Activated naive CD4-positive, alpha-beta T cell treated with anti-CD3 and anti-CD28 coated beads, Interleukin-2, amount 10 ng/mL, durations not matched to agents 5 hours and 36 hours (primary cell): ENCODE results near the gene FGFR1OP2. TPM values are rescaled to one million over a fixed set of nuclear protein-coding genes. Genes with fewer than 3 reads are reported as not detected.

ENCODE experiments used
- total RNA-seq, 2 experiments: library from RNA; stranded (reverse); gene quantifications; one replicate each; pipeline ENCODE4 v1.2.3, GENCODE V29; 2021

Gene FGFR1OP2
- 10 to 100 TPM; 90.4 to 93.3 TPM for total RNA-seq

DNA sequence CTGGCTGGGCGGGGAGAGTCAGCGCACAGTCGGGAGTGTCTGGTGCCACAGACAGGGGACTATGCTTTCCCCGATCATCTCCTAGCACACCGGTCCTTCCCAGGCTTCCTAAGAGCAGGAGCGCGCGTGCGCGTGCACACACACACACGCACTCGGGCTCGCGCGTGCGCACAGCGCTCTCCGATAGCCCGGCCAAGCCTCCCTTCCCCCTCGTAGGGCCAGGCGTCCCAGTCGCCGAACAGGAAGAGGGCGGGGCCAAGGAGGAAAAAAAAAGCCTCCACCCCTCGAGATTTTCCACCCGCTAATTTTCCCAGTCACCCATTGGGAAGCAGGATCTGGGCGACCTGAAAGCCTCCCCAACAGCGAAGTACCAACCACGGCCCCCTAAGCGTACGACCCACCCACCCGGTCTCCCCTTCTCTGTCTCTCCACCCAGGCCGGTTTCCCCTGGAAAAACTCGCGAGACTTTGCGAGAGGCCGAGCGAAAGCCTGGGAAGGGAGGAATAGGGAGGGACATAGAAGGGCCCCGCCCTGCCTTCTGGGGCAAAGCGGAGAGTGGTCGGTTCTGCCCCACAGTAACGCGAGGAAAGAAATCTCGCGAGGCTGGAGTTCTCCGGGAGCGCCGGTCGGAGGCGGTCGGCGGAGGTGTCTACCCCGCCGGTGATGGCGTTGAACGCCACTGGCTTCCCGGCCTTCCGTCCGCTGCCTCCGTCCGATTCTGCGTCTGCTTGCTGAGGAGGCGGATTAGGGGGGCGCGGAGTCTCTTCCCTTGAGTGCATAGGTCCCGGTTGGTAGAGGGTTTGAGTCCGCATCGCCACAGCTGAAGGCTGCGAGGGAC lies at the start of gene FGFR1OP2, which contains the start of gene INTS13:
Gene FGFR1OP2, plus strand, starts transcription at position 608 of the 838 bp plus-strand sequence. CDS start 15,689 bp downstream, outside the sequence.
Gene INTS13, minus strand, starts transcription at position 119 of the 838 bp plus-strand sequence. CDS start 1,178 bp downstream, outside the sequence.

DNA sequence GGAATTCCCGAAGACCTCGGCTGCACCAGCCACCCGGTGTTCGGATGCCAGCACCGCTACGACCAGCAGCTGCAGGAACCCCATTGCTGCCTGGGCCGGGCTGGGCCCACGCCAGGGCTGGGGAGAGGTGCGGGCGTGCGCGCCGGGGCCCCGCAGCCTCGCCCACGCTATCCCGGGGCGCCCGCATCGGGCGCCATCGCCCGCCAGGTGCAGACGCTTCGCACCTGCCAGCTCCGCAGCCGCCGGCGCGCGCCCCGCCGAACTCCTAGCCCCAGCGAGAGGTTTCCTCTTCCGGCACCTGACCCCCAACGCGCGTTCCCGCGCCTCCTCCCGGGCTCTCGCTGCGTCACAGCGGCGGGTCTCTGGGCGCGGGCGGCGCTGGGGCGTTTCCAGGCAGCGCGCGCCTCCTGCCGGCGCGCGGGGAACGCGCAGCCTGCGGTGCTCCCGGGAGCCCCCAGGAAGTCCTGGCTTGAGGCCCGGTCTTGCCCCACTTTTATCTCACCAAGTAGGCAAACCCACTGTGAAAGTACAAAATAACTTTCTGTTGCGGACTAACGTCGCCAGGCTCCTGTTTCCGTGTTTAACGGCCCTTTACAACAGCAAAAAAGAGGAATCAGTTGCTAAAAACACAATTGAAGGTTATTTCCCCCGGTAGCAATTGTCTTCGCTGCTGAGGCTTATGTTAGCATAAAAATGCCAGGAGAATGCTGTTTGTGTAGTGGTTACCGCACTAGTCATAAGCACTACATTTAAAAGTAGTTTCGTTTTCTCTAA lies 76.0 kb downstream of the FGFR1OP2 start, which contains the start of gene TM7SF3:
Gene TM7SF3, minus strand, starts transcription at position 300 of the 774 bp plus-strand sequence. Its CDS starts 216 bp downstream, at position 84.

Other genes with a start within 250 kb of the FGFR1OP2 start
- gene ITPR2, start 105.3 kb upstream of the FGFR1OP2 start, total RNA-seq: 10 to 100 TPM; 33.8 to 35.5 TPM
- 10 to 100 TPM; 44.7 to 48.2 TPM for gene INTS13, start 489 bp upstream of the FGFR1OP2 start, total RNA-seq
- gene TM7SF3, start 75.9 kb downstream of the FGFR1OP2 start, total RNA-seq: 10 to 100 TPM; 32.2 to 33.7 TPM
- gene MED21, start 84.1 kb downstream of the FGFR1OP2 start, total RNA-seq: 10 to 100 TPM; 31.9 to 37.1 TPM
- gene C12orf71, start 144.1 kb downstream of the FGFR1OP2 start, total RNA-seq: not detected